ENCODE measurements around the gene CLDN18.

CLDN18 gene

GRCh38 chr3:138062037-138062436, 52.1 kb downstream of the CLDN18 start:
- DNase-seq (ENCODE audit: extremely low spot score), result no peak
- no peak for TF ChIP-seq SP1 (IDR thresholded peaks at IDR 0.05)
- TF ChIP-seq CTBP1 (IDR thresholded peaks at IDR 0.05; ENCODE audit: borderline replicate concordance), result no peak
- TF ChIP-seq SUZ12 (IDR thresholded peaks at IDR 0.05), result no peak
- CTCF ChIA-PET, result no interaction called here
- POLR2A ChIA-PET, result no interaction called here

GRCh38 chr3:138062626-138063025, 52.7 kb downstream of the CLDN18 start:
- TF ChIP-seq SUZ12 (IDR thresholded peaks at IDR 0.05) (no peak), L3MBTL2 (conservative IDR thresholded peaks at IDR 0.05) (no peak)
- CTCF ChIA-PET, result no interaction called here
- POLR2A ChIA-PET, result no interaction called here
- DNase-seq (ENCODE audit: extremely low spot score), result no peak

- ChIA-PET CTCF (no interaction called here), POLR2A (interaction anchor here (1.1 kb wide), 1 partner anchor 52 kb away, joined by 3 read pairs; the partner anchor contains the start of gene DZIP1L)
- TF ChIP-seq SUZ12 (IDR thresholded peaks at IDR 0.05) (no peak), L3MBTL2 (conservative IDR thresholded peaks at IDR 0.05) (no peak), ARNT (IDR thresholded peaks at IDR 0.05) (no peak), PKNOX1 (IDR thresholded peaks at IDR 0.05) (no peak), FOXM1 (IDR thresholded peaks at IDR 0.05; ENCODE audit: borderline replicate concordance) (no peak), BHLHE40 (IDR thresholded peaks at IDR 0.05; ENCODE audit: borderline replicate concordance) (no peak), NFRKB (IDR thresholded peaks at IDR 0.05) (no peak), CTBP1 (IDR thresholded peaks at IDR 0.05; ENCODE audit: borderline replicate concordance) (no peak), ELF4 (IDR thresholded peaks at IDR 0.05) (no peak), FOXK2 (IDR thresholded peaks at IDR 0.05) (no peak), LEF1 (IDR thresholded peaks at IDR 0.05; ENCODE audit: borderline replicate concordance) (no peak), ZNF384 (IDR thresholded peaks at IDR 0.05) (no peak), HDGF (IDR thresholded peaks at IDR 0.05; ENCODE audit: borderline replicate concordance) (no peak), FOXA1 (IDR thresholded peaks at IDR 0.05) (no peak), SP1 (IDR thresholded peaks at IDR 0.05) (no peak), TARDBP (IDR thresholded peaks at IDR 0.05) (no peak)
- no peak for DNase-seq (ENCODE audit: extremely low spot score)
Observed at GRCh38 chr3:138063416-138063815, 53.5 kb downstream of the CLDN18 start.

GRCh38 chr3:138065949-138066348, 56.0 kb downstream of the CLDN18 start:
- TF ChIP-seq FOXK2 (IDR thresholded peaks at IDR 0.05), result no peak
- no peak for TF ChIP-seq L3MBTL2 (conservative IDR thresholded peaks at IDR 0.05)
- POLR2A ChIA-PET, result no interaction called here
- CTCF ChIA-PET, result interaction anchor here (0.9 to 2.3 kb wide), 2 partner anchors 53 to 54 kb away, joined by 3 to 7 read pairs; no protein-coding TSS in a partner anchor
- no peak for DNase-seq (ENCODE audit: extremely low spot score)

GRCh38 chr3:138066383-138066782, 56.4 kb downstream of the CLDN18 start:
- CTCF ChIA-PET, result interaction anchor here (2.3 kb wide), 1 partner anchor 52 kb away, joined by 7 read pairs; no protein-coding TSS in a partner anchor
- TF ChIP-seq CTBP1 (IDR thresholded peaks at IDR 0.05; ENCODE audit: borderline replicate concordance) (no peak), SP1 (IDR thresholded peaks at IDR 0.05) (no peak), ZNF384 (IDR thresholded peaks at IDR 0.05) (no peak), LEF1 (IDR thresholded peaks at IDR 0.05; ENCODE audit: borderline replicate concordance) (no peak), ELF4 (IDR thresholded peaks at IDR 0.05) (no peak), L3MBTL2 (conservative IDR thresholded peaks at IDR 0.05) (no peak), FOXA1 (IDR thresholded peaks at IDR 0.05) (no peak), ARNT (IDR thresholded peaks at IDR 0.05) (no peak), PKNOX1 (IDR thresholded peaks at IDR 0.05) (no peak), FOXM1 (IDR thresholded peaks at IDR 0.05; ENCODE audit: borderline replicate concordance) (no peak), SUZ12 (IDR thresholded peaks at IDR 0.05) (no peak), HDGF (IDR thresholded peaks at IDR 0.05; ENCODE audit: borderline replicate concordance) (no peak), NFRKB (IDR thresholded peaks at IDR 0.05) (no peak), TARDBP (IDR thresholded peaks at IDR 0.05) (no peak), FOXK2 (IDR thresholded peaks at IDR 0.05) (no peak), BHLHE40 (IDR thresholded peaks at IDR 0.05; ENCODE audit: borderline replicate concordance) (no peak)
- POLR2A ChIA-PET, result no interaction called here
- no peak for DNase-seq (ENCODE audit: extremely low spot score)

GRCh38 chr3:138066972-138067371, 57.0 kb downstream of the CLDN18 start:
- no peak for TF ChIP-seq FOXM1 (IDR thresholded peaks at IDR 0.05; ENCODE audit: borderline replicate concordance)
- TF ChIP-seq PKNOX1 (IDR thresholded peaks at IDR 0.05), result no peak
- no peak for TF ChIP-seq HDGF (IDR thresholded peaks at IDR 0.05; ENCODE audit: borderline replicate concordance)
- no peak for TF ChIP-seq ELF4 (IDR thresholded peaks at IDR 0.05)
- no peak for TF ChIP-seq CTBP1 (IDR thresholded peaks at IDR 0.05; ENCODE audit: borderline replicate concordance)
- TF ChIP-seq NFRKB (IDR thresholded peaks at IDR 0.05), result no peak
- no peak for TF ChIP-seq FOXA1 (IDR thresholded peaks at IDR 0.05)
- no peak for TF ChIP-seq ZNF384 (IDR thresholded peaks at IDR 0.05)
- no peak for TF ChIP-seq BHLHE40 (IDR thresholded peaks at IDR 0.05; ENCODE audit: borderline replicate concordance)
- TF ChIP-seq LEF1 (IDR thresholded peaks at IDR 0.05; ENCODE audit: borderline replicate concordance), result no peak
- no peak for TF ChIP-seq FOXK2 (IDR thresholded peaks at IDR 0.05)
- TF ChIP-seq SP1 (IDR thresholded peaks at IDR 0.05), result no peak
- no peak for TF ChIP-seq L3MBTL2 (conservative IDR thresholded peaks at IDR 0.05)
- no peak for TF ChIP-seq ARNT (IDR thresholded peaks at IDR 0.05)
- TF ChIP-seq SUZ12 (IDR thresholded peaks at IDR 0.05), result no peak
- no peak for TF ChIP-seq TARDBP (IDR thresholded peaks at IDR 0.05)
- ChIA-PET CTCF (interaction anchor here (2.3 kb wide), 1 partner anchor 52 kb away, joined by 7 read pairs; no protein-coding TSS in a partner anchor), POLR2A (no interaction called here)
- DNase-seq (ENCODE audit: extremely low spot score), result no peak

- no peak for DNase-seq (ENCODE audit: extremely low spot score)
- POLR2A ChIA-PET, result no interaction called here
- TF ChIP-seq SUZ12 (IDR thresholded peaks at IDR 0.05) (no peak), PKNOX1 (IDR thresholded peaks at IDR 0.05) (no peak), FOXM1 (IDR thresholded peaks at IDR 0.05; ENCODE audit: borderline replicate concordance) (no peak), ARNT (IDR thresholded peaks at IDR 0.05) (no peak), CTBP1 (IDR thresholded peaks at IDR 0.05; ENCODE audit: borderline replicate concordance) (no peak), FOXA1 (IDR thresholded peaks at IDR 0.05) (no peak), HDGF (IDR thresholded peaks at IDR 0.05; ENCODE audit: borderline replicate concordance) (no peak)
- CTCF ChIA-PET, result no interaction called here
Observed at GRCh38 chr3:138068046-138068445, 58.1 kb downstream of the CLDN18 start.
